GM12878 (cell line): ENCODE data around the gene ANK3. TPM values are rescaled to one million over a fixed set of nuclear protein-coding genes. Genes with fewer than 3 reads are reported as not detected.
A peak's percentile ranks its signal among the peaks of the same experiment; 100 is the strongest.

Experiments used
- ATAC-seq: fragments of 200-7000 bp; cut with Tn5 transposase; 3 replicates; pipeline ENCODE4 v1.9.1; 2020; ENCODE audit warnings: mild to moderate bottlenecking, moderate library complexity
- BruUV-seq: library from RNA; stranded (reverse); fragments of 400-500 nt; replicated peaks from 2 replicates; lab custom pipeline; 2021; lab: Mats Ljungman, UMichigan
- CTCF ChIA-PET: fragments of 300-600 bp; sonication (Branson Sonifier 250); formaldehyde crosslinking; extraction: SDS; loops from one replicate; lab custom pipeline; 2021; ENCODE audit warnings: inconsistent platforms; lab: Yijun Ruan, JAX
- POLR2A ChIA-PET: fragments of 350-600 bp; formaldehyde crosslinking; extraction: SDS; loops from one replicate; lab custom pipeline; 2021; ENCODE audit warnings: inconsistent platforms; lab: Charles Lee
- RAD21 ChIA-PET: fragments of 300-600 bp; sonication (Branson Sonifier 250); formaldehyde crosslinking; loops from one replicate; lab custom pipeline; 2023; ENCODE audit warnings: antibody characterized with exemption; ENCODE audit not compliant: unreplicated experiment; lab: Charles Lee
- SMC1A ChIA-PET: fragments of 300-600 bp; sonication (Branson Sonifier 250); formaldehyde crosslinking; loops from one replicate; lab custom pipeline; 2023; ENCODE audit not compliant: unreplicated experiment, uncharacterized antibody; lab: Charles Lee
- DNase-seq: peaks from one replicate; pipeline ENCODE4 v3.0.0-alpha.2; 2011; ENCODE audit warnings: low read depth, low spot score
- FAIRE-seq: peaks from 3 replicates; lab custom pipeline; 2011; peaks lifted over from hg19 to GRCh38; lab: Jason Lieb, UNC
- H2AFZ ChIP-seq: 2 replicates; pipeline ENCODE4 v1.6.0; 2011; ENCODE audit warnings: low read depth, low read length, control low read depth; ENCODE audit not compliant: control insufficient read depth
- H3K27ac ChIP-seq: 2 replicates; pipeline ENCODE4 v1.5.1; 2011; ENCODE audit warnings: control low read depth; ENCODE audit not compliant: control insufficient read depth, insufficient read depth
- H3K27me3 ChIP-seq, 2 experiments: replicated peaks in 1 of 2; 2 replicates each; pipeline versions ENCODE4 v1.6.0 to v1.6.1; 2011; ENCODE audit warnings: low read length in 1 of 2; ENCODE audit not compliant: control insufficient read depth in 2 of 2, insufficient read depth in 2 of 2
- H3K36me3 ChIP-seq, 2 experiments: 2 replicates each; pipeline ENCODE4 v1.5.1; 2011; ENCODE audit warnings: low read length in 1 of 2; ENCODE audit not compliant: control insufficient read depth in 2 of 2, insufficient read depth in 2 of 2
- H3K4me1 ChIP-seq: 2 replicates; pipeline ENCODE4 v1.6.1; 2011; ENCODE audit warnings: mild to moderate bottlenecking, low read length, moderate library complexity, mixed read lengths; ENCODE audit not compliant: control insufficient read depth, insufficient read depth
- H3K4me2 ChIP-seq: 2 replicates; pipeline ENCODE4 v1.6.0; 2011; ENCODE audit warnings: control low read depth; ENCODE audit not compliant: control insufficient read depth, insufficient read depth
- H3K4me3 ChIP-seq: fragments of 200-600 bp; sonication (generic); 2 replicates; pipeline ENCODE4 v1.5.1; 2016
- H3K79me2 ChIP-seq: 2 replicates; pipeline ENCODE4 v1.6.0; 2011; ENCODE audit warnings: low read length; ENCODE audit not compliant: control insufficient read depth, insufficient read depth
- H3K9ac ChIP-seq: 2 replicates; pipeline ENCODE4 v1.8.0; 2011; ENCODE audit warnings: low read length, control low read depth, mixed read lengths; ENCODE audit not compliant: control insufficient read depth, insufficient read depth
- H3K9me3 ChIP-seq: replicated peaks from 3 replicates; pipeline ENCODE4 v1.5.1; 2011; ENCODE audit warnings: mild to moderate bottlenecking, low read length; ENCODE audit not compliant: control insufficient read depth, insufficient read depth
- H4K20me1 ChIP-seq: 2 replicates; pipeline ENCODE4 v1.6.0; 2011; ENCODE audit not compliant: control insufficient read depth, insufficient read depth
- BHLHE40 ChIP-seq, 2 experiments: fragments of 450-650 bp in 1 of 2; IDR thresholded peaks; 2 replicates each; pipeline ENCODE4 v1.6.1; 2011 to 2017; ENCODE audit warnings: low read depth in 2 of 2, borderline replicate concordance in 1 of 2, improper control_type of control experiment in 1 of 2, low read length in 1 of 2, mild to moderate bottlenecking in 1 of 2
- CHD2 ChIP-seq: IDR thresholded peaks from 2 replicates; pipeline ENCODE4 v1.6.1; 2011; ENCODE audit warnings: low read depth, low read length, improper control_type of control experiment, borderline replicate concordance
- IKZF1 ChIP-seq: fragments of 450-650 bp; conservative IDR thresholded peaks from 2 replicates; pipeline ENCODE4 v1.6.1; 2017; ENCODE audit warnings: antibody characterized with exemption, mild to moderate bottlenecking
- LARP7 ChIP-seq: fragments of 450-650 bp; IDR thresholded peaks from 2 replicates; pipeline ENCODE4 v1.6.1; 2017; ENCODE audit warnings: mild to moderate bottlenecking
- NKRF ChIP-seq: fragments of 450-650 bp; conservative IDR thresholded peaks from 2 replicates; pipeline ENCODE4 v1.6.1; 2017; ENCODE audit warnings: mild to moderate bottlenecking, moderate library complexity
- NRF1 ChIP-seq: conservative IDR thresholded peaks from 2 replicates; pipeline ENCODE4 v1.6.1; 2011; ENCODE audit warnings: mild to moderate bottlenecking, low read depth, low read length, improper control_type of control experiment
- REST ChIP-seq: IDR thresholded peaks from 2 replicates; pipeline ENCODE4 v1.6.1; 2012; ENCODE audit warnings: mild to moderate bottlenecking, low read depth, low read length
- SIX5 ChIP-seq: IDR thresholded peaks from 2 replicates; pipeline ENCODE4 v1.6.1; 2011; ENCODE audit warnings: mild to moderate bottlenecking, low read depth, low read length, moderate library complexity; ENCODE audit not compliant: severe bottlenecking
- SMC3 ChIP-seq: IDR thresholded peaks from 2 replicates; pipeline ENCODE4 v1.6.1; 2011; ENCODE audit warnings: low read length, improper control_type of control experiment, borderline replicate concordance
- TCF12 ChIP-seq: IDR thresholded peaks from 2 replicates; pipeline ENCODE4 v1.6.1; 2011; ENCODE audit warnings: low read depth, mild to moderate bottlenecking, low read length
- YY1 ChIP-seq: IDR thresholded peaks from 2 replicates; pipeline ENCODE4 v1.6.1; 2011; ENCODE audit warnings: low read depth, mild to moderate bottlenecking, low read length
- ZZZ3 ChIP-seq: IDR thresholded peaks from 2 replicates; pipeline ENCODE4 v1.6.1; 2011; ENCODE audit warnings: low read depth; ENCODE audit not compliant: control insufficient read depth, insufficient read length
- WGBS: methylation state at CpG from one replicate; pipeline ENCODE4 v1.1.6; 2016; ENCODE audit warnings: low lambda C conversion rate; ENCODE audit not compliant: insufficient replicate concordance, insufficient coverage; ENCODE audit errors: missing lambda C conversion rate; 5-methylcytosine and 5-hydroxymethylcytosine counted together
- in situ Hi-C: fragments of 300-500 bp; cut with MboI; formaldehyde crosslinking; loops from 9 replicates; pipeline ENCODE4 v1.14.3; 2018; ENCODE audit warnings: mixed read lengths
- intact Hi-C: fragments of 100-400 bp; cut with micrococcal nuclease; formaldehyde crosslinking; loops from one replicate; pipeline ENCODE4 v1.14.2; 2022; ENCODE audit not compliant: unreplicated experiment
- polyA plus RNA-seq, 11 experiments: library from polyadenylated mRNA; depleted of rRNA in 4 of 11; unstranded in 6 of 11; stranded (reverse) in 5 of 11; fragments of >200 nt; fragmentation: Nextera tagmentation in 4 of 11; fragmentation: Illumina TruSeq in 1 of 11; extraction: Ambion mirVana in 4 of 11; extraction: Trizol in 1 of 11; gene quantifications; 1 replicate in 1 of 11; 2 replicates in 10 of 11; pipeline versions ENCODE4 v1.2.1 to v1.2.3, GENCODE V29; 2011 to 2016; ENCODE audit warnings: inconsistent platforms in 2 of 11, missing spikeins in 2 of 11, low read depth in 1 of 11
- total RNA-seq, 4 experiments: library from RNA; depleted of rRNA in 3 of 4; stranded (reverse); fragments of >200 nt in 3 of 4; fragmentation: Illumina TruSeq in 1 of 4; extraction: Trizol in 1 of 4; gene quantifications; 2 replicates each; pipeline versions ENCODE4 v1.2.1 to v1.2.3, GENCODE V29; 2013 to 2021
- TF ChIP-seq, protein P1 (sequence below): fragments of 450-650 bp; IDR thresholded peaks from 2 replicates; pipeline ENCODE4 v1.6.1; 2017; ENCODE audit warnings: antibody characterized with exemption, mild to moderate bottlenecking, moderate library complexity

The ANK3 gene
- total and polyA plus RNA-seq, 10 of the 15 experiments (the other 5 are each of a cell fraction or from before 2014, with no cell fraction given) = 0.06 to 0.82 (median 0.20) TPM; not detected in 2

DNA sequence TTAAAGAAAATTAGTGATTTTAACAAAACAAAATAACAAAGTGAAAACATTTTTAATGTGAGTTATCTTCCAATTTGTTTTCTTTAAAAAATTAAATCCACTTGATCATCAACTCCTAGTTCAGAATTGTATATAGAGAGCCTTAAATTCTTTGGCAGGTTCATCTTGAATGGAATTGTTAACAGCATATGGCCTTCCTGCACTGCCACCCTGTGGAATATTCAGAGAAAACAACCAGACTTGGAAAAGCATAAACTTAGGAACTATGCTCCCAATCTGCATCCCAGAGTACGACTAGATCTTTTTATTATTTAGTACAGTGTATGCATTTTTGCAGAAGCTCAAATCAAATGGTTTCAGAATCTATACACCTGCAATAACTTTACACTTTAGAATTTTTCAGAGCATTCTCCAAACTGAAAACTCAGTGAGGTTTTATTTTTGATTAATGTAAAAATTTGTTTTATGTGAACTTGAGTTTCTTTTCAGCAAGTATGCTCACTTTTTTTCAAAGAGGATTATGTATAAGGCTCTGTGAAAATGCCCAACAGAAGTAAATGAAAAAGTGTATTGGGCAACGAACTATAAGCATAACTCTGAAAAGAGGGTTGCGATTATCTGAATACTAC, 44.9 kb upstream of the ANK3 start:
- ChIA-PET SMC1A (interaction anchor here (0.8 to 2.8 kb wide), 12 partner anchors 9 to 549 kb away, joined by 3 to 29 read pairs (median 8); partner anchors contain the start of gene CCDC6), CTCF (interaction anchor here (0.6 to 6.3 kb wide), 23 partner anchors 10 to 809 kb away, joined by 3 to 57 read pairs (median 4); no protein-coding TSS in a partner anchor), POLR2A (no interaction called here), RAD21 (interaction anchor here (0.8 to 4.0 kb wide), 9 partner anchors 9 to 338 kb away, joined by 3 to 44 read pairs (median 4); no protein-coding TSS in a partner anchor)
- no peak overlapping the region for H2AFZ ChIP-seq
- H4K20me1 ChIP-seq = no peaks in the 10 kb centered on the region
- H3K4me1 ChIP-seq = no peaks in the 10 kb centered on the region
- no peaks in the 10 kb centered on the region for H3K36me3 ChIP-seq
- DNase-seq (no peak), FAIRE-seq (no peak), ATAC-seq (peak; percentile 64)
- H3K9ac ChIP-seq = no peak overlapping the region
- 63% methylated on average over 3 of the region's 3 CpGs for WGBS
- no peak overlapping the region for H3K4me2 ChIP-seq
- H3K4me3 ChIP-seq = no peak overlapping the region
- no TSS peak for BruUV-seq
- H3K27me3 ChIP-seq = no peaks in the 10 kb centered on the region
- no peaks in the 10 kb centered on the region for H3K9me3 ChIP-seq
- H3K27ac ChIP-seq = no peak overlapping the region
- in situ Hi-C loops = loop anchor here (5.0 to 10.0 kb wide), 4 partner anchors 197 to 810 kb away; no protein-coding TSS in a partner anchor
- intact Hi-C loops = loop anchor here (1.0 to 5.0 kb wide), 7 partner anchors 82 to 807 kb away; no protein-coding TSS in a partner anchor
- no peaks in the 10 kb centered on the region for H3K79me2 ChIP-seq
- no peak for TF ChIP-seq ZZZ3
- no peak for TF ChIP-seq CHD2
- TF ChIP-seq BHLHE40 (IDR thresholded peaks at IDR 0.05; ENCODE audit: borderline replicate concordance in 1 of 2, low read depth in 2 of 2, low read length in 1 of 2) = no peak
- no peak for TF ChIP-seq IKZF1
- no peak for TF ChIP-seq LARP7
- 0 out of 2 replicates have a peak, but pooled peaks have one; percentile 17 for TF ChIP-seq YY1
- peak; percentile 88 for TF ChIP-seq SMC3
- TF ChIP-seq NKRF = no peak
- TF ChIP-seq NRF1 = no peak
- TF ChIP-seq SIX5 = no peak
- TF ChIP-seq REST = no peak
- no peak for TF ChIP-seq TCF12
- TF ChIP-seq, protein P1, sequence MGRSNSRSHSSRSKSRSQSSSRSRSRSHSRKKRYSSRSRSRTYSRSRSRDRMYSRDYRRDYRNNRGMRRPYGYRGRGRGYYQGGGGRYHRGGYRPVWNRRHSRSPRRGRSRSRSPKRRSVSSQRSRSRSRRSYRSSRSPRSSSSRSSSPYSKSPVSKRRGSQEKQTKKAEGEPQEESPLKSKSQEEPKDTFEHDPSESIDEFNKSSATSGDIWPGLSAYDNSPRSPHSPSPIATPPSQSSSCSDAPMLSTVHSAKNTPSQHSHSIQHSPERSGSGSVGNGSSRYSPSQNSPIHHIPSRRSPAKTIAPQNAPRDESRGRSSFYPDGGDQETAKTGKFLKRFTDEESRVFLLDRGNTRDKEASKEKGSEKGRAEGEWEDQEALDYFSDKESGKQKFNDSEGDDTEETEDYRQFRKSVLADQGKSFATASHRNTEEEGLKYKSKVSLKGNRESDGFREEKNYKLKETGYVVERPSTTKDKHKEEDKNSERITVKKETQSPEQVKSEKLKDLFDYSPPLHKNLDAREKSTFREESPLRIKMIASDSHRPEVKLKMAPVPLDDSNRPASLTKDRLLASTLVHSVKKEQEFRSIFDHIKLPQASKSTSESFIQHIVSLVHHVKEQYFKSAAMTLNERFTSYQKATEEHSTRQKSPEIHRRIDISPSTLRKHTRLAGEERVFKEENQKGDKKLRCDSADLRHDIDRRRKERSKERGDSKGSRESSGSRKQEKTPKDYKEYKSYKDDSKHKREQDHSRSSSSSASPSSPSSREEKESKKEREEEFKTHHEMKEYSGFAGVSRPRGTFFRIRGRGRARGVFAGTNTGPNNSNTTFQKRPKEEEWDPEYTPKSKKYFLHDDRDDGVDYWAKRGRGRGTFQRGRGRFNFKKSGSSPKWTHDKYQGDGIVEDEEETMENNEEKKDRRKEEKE = no peak
